VCaP (cell line): Measurements from ENCODE around the gene TRIM71.

ENCODE experiments used
- H3K27ac ChIP-seq: fragments of 450-650 bp; 2 replicates; pipeline ENCODE4 v1.5.1; 2017
- TF ChIP-seq, protein P1 (sequence below): fragments of 450-650 bp; conservative IDR thresholded peaks from 2 replicates; pipeline ENCODE4 v1.5.1; 2017; ENCODE audit warnings: mild to moderate bottlenecking, moderate library complexity

The TRIM71 gene

DNA sequence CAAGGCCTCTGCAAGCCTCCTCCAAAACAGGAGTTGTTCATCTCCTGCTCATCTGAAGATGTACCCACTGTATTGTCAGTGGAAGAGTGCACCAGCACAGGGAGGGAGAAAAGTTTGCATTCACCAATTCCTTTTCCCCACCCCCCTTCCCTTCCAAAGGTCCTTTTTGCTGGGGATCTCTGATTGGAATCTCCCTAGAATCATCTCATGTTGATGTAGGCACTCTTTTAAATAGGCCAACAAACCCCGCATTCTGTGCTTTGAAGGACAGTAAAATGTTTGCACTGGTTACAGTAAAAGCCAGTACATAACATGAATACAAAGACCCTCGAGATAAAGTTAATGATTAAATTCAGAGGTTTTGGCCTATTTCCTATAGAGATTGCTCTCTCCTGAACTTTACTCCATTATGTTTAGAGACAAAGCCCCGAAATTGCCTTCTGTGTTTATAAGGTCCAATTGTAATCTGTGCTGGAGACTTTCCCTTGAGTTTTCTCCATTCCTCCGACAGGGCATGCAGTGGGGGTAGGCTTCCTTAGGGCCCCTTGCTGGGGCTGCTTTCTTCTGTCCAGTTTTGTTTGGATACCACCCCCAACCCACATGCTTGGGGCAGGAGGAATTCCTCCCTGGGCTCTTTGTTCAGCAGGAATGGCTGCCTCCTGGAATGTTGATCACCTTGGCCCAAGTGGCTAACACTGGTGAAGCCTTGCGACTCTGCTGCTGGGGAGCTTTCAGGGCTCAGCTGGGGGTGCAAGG is 22.5 kb downstream of the TRIM71 start:
- TF ChIP-seq, protein P1, sequence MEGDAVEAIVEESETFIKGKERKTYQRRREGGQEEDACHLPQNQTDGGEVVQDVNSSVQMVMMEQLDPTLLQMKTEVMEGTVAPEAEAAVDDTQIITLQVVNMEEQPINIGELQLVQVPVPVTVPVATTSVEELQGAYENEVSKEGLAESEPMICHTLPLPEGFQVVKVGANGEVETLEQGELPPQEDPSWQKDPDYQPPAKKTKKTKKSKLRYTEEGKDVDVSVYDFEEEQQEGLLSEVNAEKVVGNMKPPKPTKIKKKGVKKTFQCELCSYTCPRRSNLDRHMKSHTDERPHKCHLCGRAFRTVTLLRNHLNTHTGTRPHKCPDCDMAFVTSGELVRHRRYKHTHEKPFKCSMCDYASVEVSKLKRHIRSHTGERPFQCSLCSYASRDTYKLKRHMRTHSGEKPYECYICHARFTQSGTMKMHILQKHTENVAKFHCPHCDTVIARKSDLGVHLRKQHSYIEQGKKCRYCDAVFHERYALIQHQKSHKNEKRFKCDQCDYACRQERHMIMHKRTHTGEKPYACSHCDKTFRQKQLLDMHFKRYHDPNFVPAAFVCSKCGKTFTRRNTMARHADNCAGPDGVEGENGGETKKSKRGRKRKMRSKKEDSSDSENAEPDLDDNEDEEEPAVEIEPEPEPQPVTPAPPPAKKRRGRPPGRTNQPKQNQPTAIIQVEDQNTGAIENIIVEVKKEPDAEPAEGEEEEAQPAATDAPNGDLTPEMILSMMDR, result no peak
- H3K27ac ChIP-seq, result no peak overlapping the region

DNA sequence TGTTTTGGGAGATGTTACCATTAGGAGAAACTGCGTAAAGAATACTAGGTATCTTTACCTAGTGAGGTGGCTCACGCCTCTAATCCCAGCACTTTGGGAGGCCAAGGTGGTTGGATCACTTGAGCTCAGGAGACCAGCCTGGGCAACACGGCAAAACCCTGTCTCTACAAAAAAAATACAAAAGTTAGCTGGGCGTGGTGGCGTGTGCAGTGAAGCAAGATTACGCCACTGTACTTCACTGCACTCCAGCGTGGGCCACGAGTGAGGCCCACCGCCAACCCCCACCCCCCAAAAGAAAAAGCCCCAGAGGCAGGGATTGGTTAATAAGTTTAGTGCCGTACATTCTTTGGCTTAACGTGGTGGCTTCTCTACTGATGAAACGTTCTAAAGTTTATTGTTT is 23.5 kb downstream of the TRIM71 start:
- TF ChIP-seq, protein P1, result no peak
- no peak overlapping the region for H3K27ac ChIP-seq

DNA sequence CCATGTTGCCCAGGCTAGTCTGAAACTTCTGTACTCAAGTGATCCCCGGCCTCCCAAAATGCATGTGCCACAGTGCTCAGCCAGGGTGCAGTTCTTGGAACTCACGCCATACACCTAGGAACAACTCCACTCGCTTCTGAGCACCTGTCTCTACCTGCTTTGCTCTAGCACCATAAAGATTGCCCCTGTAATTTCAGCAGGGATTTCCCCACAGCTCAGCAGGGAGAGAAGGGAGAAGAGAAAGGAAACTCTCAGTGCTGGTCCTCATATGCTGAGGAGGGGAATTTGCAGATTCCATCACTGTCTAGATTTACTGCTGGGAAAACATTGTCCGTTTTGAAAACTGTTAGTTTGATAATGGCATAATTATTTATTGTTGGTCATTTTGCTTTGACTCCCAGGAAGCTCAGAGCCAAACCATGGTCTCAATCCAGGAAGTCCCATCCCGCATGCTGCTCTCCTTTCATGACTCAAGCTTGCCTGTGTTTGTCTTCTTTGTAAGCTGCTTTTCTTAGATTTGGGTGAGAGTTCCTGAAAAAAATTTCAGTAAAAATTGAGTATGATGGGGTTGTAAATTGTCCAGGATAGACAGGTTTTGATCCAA is 24.2 kb downstream of the TRIM71 start:
- TF ChIP-seq, protein P1, result no peak
- peak overlapping the region; percentile 4; the same call in 1 of the 2 replicates for H3K27ac ChIP-seq

DNA sequence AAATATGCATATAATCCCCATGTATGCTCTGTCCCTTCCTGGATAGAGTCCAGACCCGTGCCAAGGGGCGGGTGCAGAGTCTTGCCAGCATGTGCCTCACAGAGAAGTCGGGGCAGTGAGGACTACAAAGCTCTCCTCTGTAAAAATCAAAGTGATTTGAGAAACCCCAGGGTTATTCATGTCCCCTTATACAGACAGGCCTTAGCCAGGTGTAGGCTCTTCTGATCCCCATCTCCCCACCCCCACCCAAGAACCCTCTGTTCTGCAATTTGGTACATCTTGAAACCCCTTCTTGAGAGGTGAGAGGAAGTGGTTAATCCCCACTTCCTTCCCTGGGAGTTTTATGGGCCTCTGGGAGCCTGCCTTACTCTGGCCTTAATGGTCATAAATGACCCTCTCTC is 24.7 kb downstream of the TRIM71 start:
- peak overlapping the region; percentile 4; the same call in 1 of the 2 replicates for H3K27ac ChIP-seq
- TF ChIP-seq, protein P1, result no peak

DNA sequence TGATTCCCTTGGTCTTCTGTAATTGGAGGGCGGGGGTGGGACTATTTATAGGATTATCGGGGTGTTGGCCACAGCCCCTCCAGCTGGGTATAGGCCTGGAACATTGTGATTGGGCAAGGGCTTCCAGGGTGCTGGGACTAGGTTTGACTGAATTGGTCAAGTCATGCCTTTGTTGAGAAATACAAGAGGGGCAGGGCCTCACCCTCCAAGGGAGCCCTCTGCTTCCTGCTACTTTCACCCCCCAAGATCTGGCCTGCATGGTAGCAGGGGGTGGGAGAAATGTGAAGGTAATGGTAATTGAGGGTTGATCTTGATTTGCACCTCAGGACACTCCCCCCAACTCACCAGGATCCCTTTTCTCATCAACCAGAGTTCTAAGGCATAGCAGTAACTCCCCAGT is 25.2 kb downstream of the TRIM71 start:
- H3K27ac ChIP-seq, result no peak overlapping the region
- TF ChIP-seq, protein P1, result no peak

DNA sequence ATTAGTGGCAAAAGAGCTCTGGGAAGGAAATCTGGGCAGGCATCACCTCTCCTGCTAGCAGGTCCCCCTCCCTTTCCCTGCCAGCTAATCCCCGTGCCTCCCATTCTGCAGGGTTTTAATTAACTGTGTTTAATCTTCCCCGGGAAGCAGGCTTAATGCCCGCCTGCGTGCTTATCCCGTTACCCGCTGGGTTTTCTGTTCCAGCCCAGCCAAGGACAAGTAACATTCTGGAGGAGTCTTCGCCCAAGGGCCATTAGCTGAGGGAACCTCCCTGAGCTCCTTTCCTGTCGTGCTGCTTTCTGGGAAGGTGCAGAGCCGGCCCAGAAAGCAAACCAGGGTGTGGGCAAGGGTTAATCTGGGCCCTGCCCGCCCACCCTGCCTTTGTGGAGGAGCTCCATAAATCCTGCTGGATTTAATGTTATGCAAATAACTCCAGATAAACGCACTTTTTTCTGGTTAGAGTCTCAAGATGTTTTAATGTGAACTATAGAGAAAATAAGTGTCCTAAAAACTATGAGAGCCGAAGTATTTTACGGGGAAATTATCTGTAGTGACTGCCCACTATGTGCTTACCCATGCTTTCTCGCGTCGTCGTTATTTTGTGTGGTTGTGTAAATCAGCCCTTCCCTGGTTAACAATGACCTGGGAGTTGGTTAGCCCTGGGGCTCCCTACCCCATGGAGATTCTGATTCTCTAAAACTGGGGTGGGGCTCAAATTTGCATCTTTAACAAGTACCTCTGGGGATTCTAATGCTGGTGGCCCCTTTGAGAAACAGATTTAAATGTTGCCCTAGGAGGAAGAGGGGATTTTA is 25.9 kb downstream of the TRIM71 start:
- TF ChIP-seq, protein P1, result no peak
- no peak overlapping the region for H3K27ac ChIP-seq

DNA sequence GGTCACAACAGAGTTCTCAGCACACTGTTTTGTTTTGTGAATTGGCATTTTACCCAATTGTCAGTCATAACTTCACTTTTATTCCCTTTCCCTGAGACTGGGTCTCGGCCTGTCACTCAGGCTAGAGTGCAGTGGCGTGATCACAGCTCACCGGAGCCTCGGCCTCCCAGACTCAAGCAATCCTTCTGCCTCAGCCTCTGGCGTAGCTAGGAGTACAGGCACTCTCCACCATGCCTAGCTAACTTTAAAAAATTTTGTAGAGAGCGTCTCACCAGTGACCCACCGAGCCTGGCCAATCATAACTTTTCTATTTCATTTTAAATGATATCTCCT is 26.5 kb downstream of the TRIM71 start:
- TF ChIP-seq, protein P1, result no peak
- peak overlapping the region; percentile 20; the same call in 1 of the 2 replicates for H3K27ac ChIP-seq
